KOPT-K1 (cell line): ENCODE data around the gene KCNA2.

Experiments
- H3K27ac ChIP-seq: fragments of 200-600 bp; sonication (generic); 2 replicates; pipeline ENCODE4 v1.5.1; 2016; ENCODE audit warnings: antibody characterized with exemption, mild to moderate bottlenecking, low read depth, low read length; ENCODE audit not compliant: poor library complexity, severe bottlenecking
- H3K36me3 ChIP-seq: fragments of 200-600 bp; sonication (generic); 2 replicates; pipeline ENCODE4 v1.5.1; 2017; ENCODE audit warnings: antibody characterized with exemption, mild to moderate bottlenecking, low read length, moderate library complexity; ENCODE audit not compliant: insufficient read depth
- H3K9me3 ChIP-seq: fragments of 200-600 bp; sonication (generic); 2 replicates; pipeline ENCODE4 v1.5.1; 2017; ENCODE audit warnings: antibody characterized with exemption, low read length, mild to moderate bottlenecking; ENCODE audit not compliant: insufficient read depth, poor library complexity, severe bottlenecking

The KCNA2 gene

GRCh38 chr1:110605901-110606656 lies at the start of gene KCNA2:
Gene KCNA2 (minus strand): TSS chr1:110606358. CDS start chr1:110604782, 1,576 bp downstream.
- no peak within 1 kb of the TSS for H3K27ac ChIP-seq
- H3K9me3 ChIP-seq = no peaks in the 10 kb centered on the region
- no peaks in the 10 kb centered on the region for H3K36me3 ChIP-seq

DNA sequence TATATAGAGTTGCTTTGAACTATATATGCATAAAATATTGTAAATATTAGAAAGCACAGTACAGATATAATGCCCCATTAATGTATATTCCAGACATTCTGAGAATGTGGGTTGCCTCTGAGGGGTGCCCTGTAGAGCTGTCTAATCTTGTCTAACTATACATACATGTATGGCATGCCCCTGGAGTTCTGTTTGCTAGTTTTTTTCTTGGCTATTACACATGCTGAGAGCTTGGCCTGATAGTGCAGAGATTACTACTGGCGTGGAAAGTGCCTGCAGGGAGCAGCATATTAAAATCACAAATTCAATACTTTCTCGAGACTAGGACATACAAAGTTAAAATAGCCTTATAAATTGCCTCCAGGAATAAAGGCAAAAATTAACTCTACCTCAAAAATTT lies 44.5 kb upstream of the KCNA2 start:
- Histone ChIP-seq H3K27ac (no peak overlapping the region), H3K36me3 (peaks cover 8% of the 10 kb centered on the region; the same call in 1 of the 2 replicates), H3K9me3 (no peaks in the 10 kb centered on the region)

- no peaks in the 10 kb centered on the region for H3K9me3 ChIP-seq
- H3K27ac ChIP-seq = peak overlapping the region; percentile 62
- H3K36me3 ChIP-seq = no peaks in the 10 kb centered on the region
These were observed 42.3 kb upstream of the KCNA2 start for GRCh38 chr1:110648417-110648816.

GRCh38 chr1:110647254-110647891 lies 41.2 kb upstream of the KCNA2 start:
- peak overlapping the region; percentile 62 for H3K27ac ChIP-seq
- H3K9me3 ChIP-seq = no peaks in the 10 kb centered on the region
- no peaks in the 10 kb centered on the region for H3K36me3 ChIP-seq

DNA sequence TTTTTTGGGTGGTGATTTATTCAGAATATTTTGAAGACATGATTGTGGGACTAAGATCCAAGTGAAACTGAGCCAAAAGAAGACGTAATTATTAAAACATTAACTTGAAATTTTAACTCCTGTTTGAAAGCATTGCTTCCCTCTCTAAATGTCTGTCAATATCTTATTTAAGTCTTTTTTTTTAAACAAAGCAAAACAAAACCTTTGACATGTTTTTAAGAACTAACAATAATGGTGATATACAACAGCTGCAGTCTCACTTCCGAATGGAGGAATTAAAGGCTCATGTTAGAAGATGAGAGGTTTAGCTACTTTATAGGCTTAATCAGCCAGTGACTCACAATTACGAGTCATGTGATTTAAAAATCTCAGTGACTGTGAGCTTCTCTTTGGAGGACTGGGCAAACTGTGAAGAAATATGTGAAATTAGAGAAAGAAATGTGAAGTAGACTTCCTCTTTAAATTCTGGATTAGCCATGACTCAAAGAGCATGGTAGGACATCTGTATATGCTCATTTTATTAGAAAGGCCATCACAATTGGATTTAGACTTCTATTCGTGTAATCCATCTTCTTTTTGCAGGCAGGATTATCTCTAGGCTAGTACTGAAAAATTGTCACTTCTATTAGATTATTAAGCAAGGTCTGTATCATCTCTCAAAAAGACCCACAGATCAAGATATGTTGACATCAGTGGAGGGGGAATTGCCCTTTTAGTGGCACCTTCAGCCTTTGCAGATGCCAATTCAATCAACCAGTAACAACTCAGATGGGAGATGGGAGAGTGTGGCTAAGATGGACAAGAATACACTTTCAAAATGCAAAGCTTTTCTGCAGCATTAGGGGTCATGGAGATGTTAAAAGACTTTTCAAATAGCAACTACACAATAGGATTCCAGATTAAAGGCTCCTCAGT lies 39.9 kb upstream of the KCNA2 start:
- no peaks in the 10 kb centered on the region for H3K36me3 ChIP-seq
- H3K27ac ChIP-seq = peak overlapping the region; percentile 62
- H3K9me3 ChIP-seq = no peaks in the 10 kb centered on the region

DNA sequence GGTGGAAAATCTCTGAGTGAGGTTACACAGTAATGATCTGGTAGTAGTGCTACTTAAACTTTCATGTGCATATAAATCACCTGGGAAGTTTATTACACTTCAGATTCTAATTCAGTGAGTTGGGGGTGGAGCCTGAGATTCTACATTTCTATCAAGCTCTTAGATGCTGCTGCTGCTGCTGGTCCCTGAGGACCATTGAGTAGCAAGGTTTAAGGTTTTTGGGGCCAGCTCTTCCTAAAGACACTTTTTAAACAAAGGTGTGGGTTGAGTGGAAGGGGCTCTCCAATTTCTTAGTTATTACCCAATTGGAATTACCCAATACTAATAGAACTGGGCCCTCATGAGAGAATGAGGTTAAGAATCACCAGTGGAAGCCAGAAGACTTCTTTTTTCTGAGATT lies 39.1 kb upstream of the KCNA2 start:
- Histone ChIP-seq H3K27ac (no peak overlapping the region), H3K9me3 (no peaks in the 10 kb centered on the region), H3K36me3 (no peaks in the 10 kb centered on the region)

GRCh38 chr1:110643879-110644472 lies 37.8 kb upstream of the KCNA2 start:
- Histone ChIP-seq H3K27ac (no peak overlapping the region), H3K9me3 (no peaks in the 10 kb centered on the region), H3K36me3 (no peaks in the 10 kb centered on the region)

- no peaks in the 10 kb centered on the region for H3K36me3 ChIP-seq
- no peaks in the 10 kb centered on the region for H3K9me3 ChIP-seq
- no peak overlapping the region for H3K27ac ChIP-seq
These were observed 33.7 kb upstream of the KCNA2 start for GRCh38 chr1:110639724-110640386.

GRCh38 chr1:110638556-110638955 lies 32.4 kb upstream of the KCNA2 start:
- no peaks in the 10 kb centered on the region for H3K36me3 ChIP-seq
- peak overlapping the region; percentile 91 for H3K27ac ChIP-seq
- H3K9me3 ChIP-seq = no peaks in the 10 kb centered on the region

GRCh38 chr1:110638058-110638457 lies 31.9 kb upstream of the KCNA2 start:
- Histone ChIP-seq H3K27ac (peak overlapping the region; percentile 91), H3K36me3 (no peaks in the 10 kb centered on the region), H3K9me3 (no peaks in the 10 kb centered on the region)

DNA sequence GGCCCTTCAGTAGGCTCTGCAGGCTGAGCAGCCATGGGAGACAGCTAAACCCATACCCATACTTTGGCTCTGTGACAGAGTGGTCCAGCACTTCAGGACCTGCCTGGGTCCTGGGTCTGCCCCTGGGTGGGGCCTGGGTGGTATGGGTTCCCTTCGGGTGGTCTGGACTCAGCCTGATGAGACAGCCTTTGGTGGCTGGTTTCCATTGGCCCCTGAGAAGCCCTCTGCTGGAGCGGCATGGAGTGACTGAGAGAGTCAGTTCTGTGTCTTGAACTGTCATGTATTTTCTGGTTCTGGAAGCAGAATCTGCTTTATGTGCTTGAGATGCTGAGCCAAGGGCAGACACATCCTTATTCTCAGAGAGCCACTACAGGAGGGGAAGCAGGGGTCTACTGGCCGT lies 31.3 kb upstream of the KCNA2 start:
- Histone ChIP-seq H3K36me3 (no peaks in the 10 kb centered on the region), H3K9me3 (no peaks in the 10 kb centered on the region), H3K27ac (peak overlapping the region; percentile 91)

- H3K27ac ChIP-seq = peak overlapping the region; percentile 91
- H3K36me3 ChIP-seq = no peaks in the 10 kb centered on the region
- H3K9me3 ChIP-seq = no peaks in the 10 kb centered on the region
These were observed 30.2 kb upstream of the KCNA2 start for GRCh38 chr1:110636149-110636935.

DNA sequence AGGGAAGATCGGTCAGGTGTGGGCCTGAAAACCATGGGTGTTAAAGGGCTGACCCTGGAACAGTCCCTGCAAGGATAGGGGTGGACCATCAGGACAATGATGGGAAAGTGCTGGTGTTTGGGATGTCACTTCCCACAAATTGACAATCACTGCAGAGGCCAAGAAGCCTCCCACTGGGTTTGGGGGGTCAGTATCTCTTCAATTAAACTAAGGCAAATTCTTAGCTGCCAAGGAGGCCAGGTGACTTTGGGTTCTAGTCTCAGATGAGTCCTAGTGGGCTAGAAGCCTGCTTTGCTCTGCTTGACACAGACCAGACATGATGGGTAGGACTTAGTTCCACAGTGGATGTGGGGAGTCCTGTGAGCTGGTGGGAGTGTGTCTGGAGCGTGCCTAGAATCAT lies 29.3 kb upstream of the KCNA2 start:
- Histone ChIP-seq H3K9me3 (no peaks in the 10 kb centered on the region), H3K36me3 (no peaks in the 10 kb centered on the region), H3K27ac (peak overlapping the region; percentile 91)
